ENCODE data around the gene BEND2.

GRCh38 chrX:18170910-18171309 lies 49.8 kb downstream of the BEND2 start:
- TF ChIP-seq PRRX2 (CRISPR knock-in tag; IDR thresholded peaks at IDR 0.05) (no peak), IRF1 (CRISPR knock-in tag; IDR thresholded peaks at IDR 0.05) (no peak), IRF2 (CRISPR knock-in tag; IDR thresholded peaks at IDR 0.05; ENCODE audit: borderline replicate concordance, low read depth) (no peak), KAT7 (CRISPR knock-in tag; IDR thresholded peaks at IDR 0.05; ENCODE audit: borderline replicate concordance) (no peak), FOXK1 (CRISPR knock-in tag; IDR thresholded peaks at IDR 0.05) (no peak), ZNF121 (CRISPR knock-in tag; IDR thresholded peaks at IDR 0.05) (no peak), CREM (CRISPR knock-in tag; IDR thresholded peaks at IDR 0.05) (no peak), TEAD4 (CRISPR knock-in tag; IDR thresholded peaks at IDR 0.05) (no peak), MAX (CRISPR knock-in tag; IDR thresholded peaks at IDR 0.05) (no peak), TEAD1 (CRISPR knock-in tag; IDR thresholded peaks at IDR 0.05) (no peak)
- TF ChIP-seq, protein P1, sequence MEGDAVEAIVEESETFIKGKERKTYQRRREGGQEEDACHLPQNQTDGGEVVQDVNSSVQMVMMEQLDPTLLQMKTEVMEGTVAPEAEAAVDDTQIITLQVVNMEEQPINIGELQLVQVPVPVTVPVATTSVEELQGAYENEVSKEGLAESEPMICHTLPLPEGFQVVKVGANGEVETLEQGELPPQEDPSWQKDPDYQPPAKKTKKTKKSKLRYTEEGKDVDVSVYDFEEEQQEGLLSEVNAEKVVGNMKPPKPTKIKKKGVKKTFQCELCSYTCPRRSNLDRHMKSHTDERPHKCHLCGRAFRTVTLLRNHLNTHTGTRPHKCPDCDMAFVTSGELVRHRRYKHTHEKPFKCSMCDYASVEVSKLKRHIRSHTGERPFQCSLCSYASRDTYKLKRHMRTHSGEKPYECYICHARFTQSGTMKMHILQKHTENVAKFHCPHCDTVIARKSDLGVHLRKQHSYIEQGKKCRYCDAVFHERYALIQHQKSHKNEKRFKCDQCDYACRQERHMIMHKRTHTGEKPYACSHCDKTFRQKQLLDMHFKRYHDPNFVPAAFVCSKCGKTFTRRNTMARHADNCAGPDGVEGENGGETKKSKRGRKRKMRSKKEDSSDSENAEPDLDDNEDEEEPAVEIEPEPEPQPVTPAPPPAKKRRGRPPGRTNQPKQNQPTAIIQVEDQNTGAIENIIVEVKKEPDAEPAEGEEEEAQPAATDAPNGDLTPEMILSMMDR (IDR thresholded peaks at IDR 0.05) = no peak
- TF ChIP-seq, protein P2, sequence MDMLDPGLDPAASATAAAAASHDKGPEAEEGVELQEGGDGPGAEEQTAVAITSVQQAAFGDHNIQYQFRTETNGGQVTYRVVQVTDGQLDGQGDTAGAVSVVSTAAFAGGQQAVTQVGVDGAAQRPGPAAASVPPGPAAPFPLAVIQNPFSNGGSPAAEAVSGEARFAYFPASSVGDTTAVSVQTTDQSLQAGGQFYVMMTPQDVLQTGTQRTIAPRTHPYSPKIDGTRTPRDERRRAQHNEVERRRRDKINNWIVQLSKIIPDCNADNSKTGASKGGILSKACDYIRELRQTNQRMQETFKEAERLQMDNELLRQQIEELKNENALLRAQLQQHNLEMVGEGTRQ (CRISPR knock-in tag; IDR thresholded peaks at IDR 0.05) = no peak
- TF ChIP-seq, protein P3, sequence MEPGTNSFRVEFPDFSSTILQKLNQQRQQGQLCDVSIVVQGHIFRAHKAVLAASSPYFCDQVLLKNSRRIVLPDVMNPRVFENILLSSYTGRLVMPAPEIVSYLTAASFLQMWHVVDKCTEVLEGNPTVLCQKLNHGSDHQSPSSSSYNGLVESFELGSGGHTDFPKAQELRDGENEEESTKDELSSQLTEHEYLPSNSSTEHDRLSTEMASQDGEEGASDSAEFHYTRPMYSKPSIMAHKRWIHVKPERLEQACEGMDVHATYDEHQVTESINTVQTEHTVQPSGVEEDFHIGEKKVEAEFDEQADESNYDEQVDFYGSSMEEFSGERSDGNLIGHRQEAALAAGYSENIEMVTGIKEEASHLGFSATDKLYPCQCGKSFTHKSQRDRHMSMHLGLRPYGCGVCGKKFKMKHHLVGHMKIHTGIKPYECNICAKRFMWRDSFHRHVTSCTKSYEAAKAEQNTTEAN (CRISPR knock-in tag; IDR thresholded peaks at IDR 0.05) = no peak

All from WTC11 (cell line).